K562 (cell line): ENCODE measurements around the gene PDE6H. TPM values are rescaled to one million over a fixed set of nuclear protein-coding genes. Genes with fewer than 3 reads are reported as not detected.

ENCODE experiments used
- ATAC-seq: fragments of 200-7000 bp; cut with Tn5 transposase; 3 replicates; pipeline ENCODE4 v1.9.1; 2020; ENCODE audit warnings: moderate library complexity
- BruUV-seq: library from RNA; stranded (reverse); fragments of 400-500 nt; replicated peaks from 2 replicates; lab custom pipeline; 2021; lab: Mats Ljungman, UMichigan
- CTCF ChIA-PET: fragments of 300-600 bp; formaldehyde crosslinking; extraction: SDS; loops from one replicate; lab custom pipeline; 2021; ENCODE audit warnings: low intra/inter-chr PET ratio; lab: Yijun Ruan, JAX
- POLR2A ChIA-PET: fragments of 300-600, 350-650 bp; sonication (Branson Sonifier 250); formaldehyde crosslinking; extraction: SDS; loops from one replicate; lab custom pipeline; 2021; ENCODE audit warnings: antibody characterized with exemption, inconsistent platforms; lab: Yijun Ruan, JAX
- DNase-seq, 4 experiments: peaks; one replicate each; pipeline versions ENCODE4 v3.0.0 to v3.0.0-alpha.2; 2011 to 2018; ENCODE audit warnings: low spot score in 3 of 4, mixed read lengths in 3 of 4; ENCODE audit errors: extremely low read depth in 1 of 4
- FAIRE-seq: peaks from 2 replicates; lab custom pipeline; 2011; peaks lifted over from hg19 to GRCh38; lab: Jason Lieb, UNC
- H2AFZ ChIP-seq: 2 replicates; pipeline ENCODE4 v1.6.0; 2011; ENCODE audit warnings: low read depth, low read length, control low read depth, inconsistent platforms
- H3K27ac ChIP-seq: fragments of 200-600 bp; 3 replicates; pipeline ENCODE4 v1.8.0; 2011; ENCODE audit warnings: low read depth, mild to moderate bottlenecking, control low read depth, inconsistent platforms, low read length, moderate library complexity, mixed read lengths; ENCODE audit errors: extremely low read depth
- H3K27me3 ChIP-seq, 2 experiments: fragments of 300-600 bp in 1 of 2; 2 replicates in 1 of 2; 3 replicates in 1 of 2; pipeline versions ENCODE4 v1.6.0 to v1.8.0; 2011; ENCODE audit warnings: inconsistent platforms in 2 of 2, low read length in 2 of 2, mild to moderate bottlenecking in 1 of 2, mixed read lengths in 1 of 2, moderate library complexity in 1 of 2; ENCODE audit not compliant: control insufficient read depth in 2 of 2, insufficient read depth in 2 of 2
- H3K36me3 ChIP-seq: fragments of 300-600 bp; 3 replicates; pipeline ENCODE4 v1.8.0; 2011; ENCODE audit warnings: mild to moderate bottlenecking, low read length, inconsistent platforms; ENCODE audit not compliant: control insufficient read depth, insufficient read depth
- H3K4me1 ChIP-seq, 2 experiments: fragments of 200-600 bp in 1 of 2; replicated peaks in 1 of 2; 2 replicates in 1 of 2; 3 replicates in 1 of 2; pipeline versions ENCODE4 v1.5.1 to v1.8.0; 2011; ENCODE audit warnings: inconsistent platforms in 2 of 2, low read length in 2 of 2, mild to moderate bottlenecking in 1 of 2, mixed read lengths in 1 of 2, moderate library complexity in 1 of 2; ENCODE audit not compliant: control insufficient read depth in 2 of 2, insufficient read depth in 2 of 2
- H3K4me2 ChIP-seq: 2 replicates; pipeline ENCODE4 v1.6.1; 2011; ENCODE audit warnings: low read length, control low read depth, inconsistent platforms, mixed read lengths; ENCODE audit not compliant: insufficient read depth
- H3K4me3 ChIP-seq: fragments of 200-600 bp; sonication (generic), shearing (Covaris generic); 2 replicates; pipeline ENCODE4 v1.5.1; 2016; ENCODE audit warnings: control low read depth, inconsistent platforms
- H3K79me2 ChIP-seq: fragments of 200-600 bp; 3 replicates; pipeline ENCODE4 v1.8.0; 2011; ENCODE audit warnings: low read length, inconsistent platforms; ENCODE audit not compliant: control insufficient read depth, insufficient read depth
- H3K9ac ChIP-seq, 2 experiments: 2 replicates each; pipeline versions ENCODE4 v1.6.0 to v1.6.1; 2011; ENCODE audit warnings: low read depth in 2 of 2, low read length in 2 of 2, control low read depth in 1 of 2, inconsistent platforms in 1 of 2, mild to moderate bottlenecking in 1 of 2, mixed read lengths in 1 of 2; ENCODE audit not compliant: insufficient read depth in 1 of 2
- H3K9me1 ChIP-seq: one replicate; pipeline ENCODE4 v1.6.0; 2011; ENCODE audit warnings: inconsistent platforms, mild to moderate bottlenecking, low read length, moderate library complexity; ENCODE audit not compliant: control insufficient read depth, insufficient read depth
- H3K9me3 ChIP-seq: replicated peaks from 2 replicates; pipeline ENCODE4 v1.5.1; 2011; ENCODE audit warnings: low read depth, low read length, inconsistent platforms; ENCODE audit not compliant: control insufficient read depth, insufficient read depth
- H4K20me1 ChIP-seq: replicated peaks from 2 replicates; pipeline ENCODE4 v1.6.1; 2011; ENCODE audit warnings: low read length, inconsistent platforms, mixed read lengths; ENCODE audit not compliant: control insufficient read depth, insufficient read depth
- ADNP ChIP-seq: fragments of 200-800 bp; sonication (Bioruptor generic); IDR thresholded peaks from 2 replicates; pipeline ENCODE4 v1.6.1; 2016; ENCODE audit warnings: missing genetic modification characterization, missing compliant biosample characterization
- CBFA2T2 ChIP-seq: fragments of 450-650 bp; conservative IDR thresholded peaks from 2 replicates; pipeline ENCODE4 v1.6.1; 2017; ENCODE audit warnings: mild to moderate bottlenecking
- CTBP1 ChIP-seq: fragments of 450-650 bp; IDR thresholded peaks from 2 replicates; pipeline ENCODE4 v1.6.1; 2016; ENCODE audit warnings: borderline replicate concordance
- FOXA3 ChIP-seq, 2 experiments: fragments of 450-650 bp in 1 of 2; sonication (generic) in 1 of 2; formaldehyde crosslinking; IDR thresholded peaks in 1 of 2; conservative IDR thresholded peaks in 1 of 2; 2 replicates each; pipeline versions ENCODE4 v1.4.0 to v1.8.0; 2020 to 2022; ENCODE audit warnings: mild to moderate bottlenecking in 2 of 2, missing genetic modification reagents in 1 of 2
- FUS ChIP-seq: fragments of 200-400 bp; formaldehyde crosslinking; optimal IDR thresholded peaks from 2 replicates; pipeline ENCODE3; 2017; ENCODE audit warnings: low read depth, low read length
- HLTF ChIP-seq: fragments of 450-650 bp; IDR thresholded peaks from 2 replicates; pipeline ENCODE4 v1.6.1; 2016
- JUND ChIP-seq, 2 experiments: IDR thresholded peaks; 2 replicates in 1 of 2; 3 replicates in 1 of 2; pipeline ENCODE4 v1.6.1; 2011; ENCODE audit warnings: borderline replicate concordance in 2 of 2, low read depth in 2 of 2, low read length in 2 of 2, improper control_type of control experiment in 1 of 2, missing biosample characterization in 1 of 2, missing genetic modification characterization in 1 of 2, missing genetic modification reagents in 1 of 2
- MYC ChIP-seq, 2 experiments: fragments of 250-450 bp in 1 of 2; sonication (Bioruptor Pico) in 1 of 2; IDR thresholded peaks; 2 replicates each; pipeline versions ENCODE4 v1.5.1 to v1.6.1; 2012 to 2021; ENCODE audit warnings: low read depth in 2 of 2, borderline replicate concordance in 1 of 2, improper control_type of control experiment in 1 of 2, low read length in 1 of 2, mild to moderate bottlenecking in 1 of 2, moderate library complexity in 1 of 2
- SLC30A9 ChIP-seq: fragments of 250-450 bp; sonication (Bioruptor Pico); IDR thresholded peaks from 2 replicates; pipeline ENCODE4 v1.8.0; 2022; ENCODE audit warnings: mild to moderate bottlenecking, moderate library complexity
- ZNF253 ChIP-seq: fragments of 250-450 bp; sonication (Bioruptor Pico); conservative IDR thresholded peaks from 2 replicates; pipeline ENCODE4 v1.6.1; 2021; ENCODE audit warnings: mild to moderate bottlenecking
- WGBS: fragments of 100-300 bp; shearing (Covaris generic); methylation state at CpG from one replicate; pipeline ENCODE4 v1.1.6; 2016; ENCODE audit warnings: low coverage, mixed read lengths; ENCODE audit not compliant: insufficient coverage; ENCODE audit errors: missing lambda C conversion rate; 5-methylcytosine and 5-hydroxymethylcytosine counted together
- in situ Hi-C: fragments of 300-500 bp; cut with MboI; formaldehyde crosslinking; loops from 4 replicates; pipeline ENCODE4 v1.15.0; 2018; ENCODE audit warnings: inconsistent platforms, mixed read lengths
- intact Hi-C: fragments of 100-400 bp; cut with micrococcal nuclease; formaldehyde crosslinking; loops from 2 replicates; pipeline ENCODE4 v1.14.2; 2022
- polyA plus RNA-seq, 8 experiments: library from polyadenylated mRNA; depleted of rRNA in 4 of 8; stranded (reverse) in 5 of 8; unstranded in 3 of 8; fragments of >200 nt; fragmentation: Nextera tagmentation in 2 of 8; fragmentation: Illumina TruSeq in 1 of 8; extraction: Ambion mirVana in 2 of 8; extraction: Trizol in 1 of 8; gene quantifications; 2 replicates each; pipeline versions ENCODE4 v1.2.1 to v1.2.3, GENCODE V29; 2011 to 2014; ENCODE audit warnings: inconsistent platforms in 1 of 8, missing spikeins in 1 of 8
- total RNA-seq, 7 experiments: library from RNA; depleted of rRNA in 6 of 7; stranded (reverse); fragments of >200 nt in 6 of 7; fragmentation: Illumina TruSeq in 2 of 7; extraction: Trizol in 2 of 7; gene quantifications; 2 replicates each; pipeline versions ENCODE4 v1.2.1 to v1.2.3, GENCODE V29; 2011 to 2021; ENCODE audit warnings: low replicate concordance in 1 of 7
- TF ChIP-seq, protein P1 (sequence below): fragments of 450-650 bp; IDR thresholded peaks from 2 replicates; pipeline ENCODE4 v1.7.0; 2016; ENCODE audit warnings: borderline replicate concordance
- TF ChIP-seq, protein P2 (sequence below): fragments of 450-650 bp; formaldehyde crosslinking; IDR thresholded peaks from 2 replicates; pipeline ENCODE4 v1.4.0; 2020; ENCODE audit warnings: mild to moderate bottlenecking, moderate library complexity
- TF ChIP-seq, protein P3 (sequence below): IDR thresholded peaks from 2 replicates; pipeline ENCODE4 v1.6.1; 2011; ENCODE audit not compliant: insufficient read length; ENCODE audit errors: extremely low read depth
- TF ChIP-seq, protein P4 (sequence below): fragments of 250-450 bp; sonication (Bioruptor Pico); IDR thresholded peaks from 2 replicates; pipeline ENCODE4 v1.4.0; 2020; ENCODE audit warnings: mild to moderate bottlenecking, moderate library complexity

PDE6H gene
- total and polyA plus RNA-seq, 9 of the 15 experiments (the other 6 are each of a cell fraction or from before 2014, with no cell fraction given): 0.15 TPM; not detected in 8

DNA sequence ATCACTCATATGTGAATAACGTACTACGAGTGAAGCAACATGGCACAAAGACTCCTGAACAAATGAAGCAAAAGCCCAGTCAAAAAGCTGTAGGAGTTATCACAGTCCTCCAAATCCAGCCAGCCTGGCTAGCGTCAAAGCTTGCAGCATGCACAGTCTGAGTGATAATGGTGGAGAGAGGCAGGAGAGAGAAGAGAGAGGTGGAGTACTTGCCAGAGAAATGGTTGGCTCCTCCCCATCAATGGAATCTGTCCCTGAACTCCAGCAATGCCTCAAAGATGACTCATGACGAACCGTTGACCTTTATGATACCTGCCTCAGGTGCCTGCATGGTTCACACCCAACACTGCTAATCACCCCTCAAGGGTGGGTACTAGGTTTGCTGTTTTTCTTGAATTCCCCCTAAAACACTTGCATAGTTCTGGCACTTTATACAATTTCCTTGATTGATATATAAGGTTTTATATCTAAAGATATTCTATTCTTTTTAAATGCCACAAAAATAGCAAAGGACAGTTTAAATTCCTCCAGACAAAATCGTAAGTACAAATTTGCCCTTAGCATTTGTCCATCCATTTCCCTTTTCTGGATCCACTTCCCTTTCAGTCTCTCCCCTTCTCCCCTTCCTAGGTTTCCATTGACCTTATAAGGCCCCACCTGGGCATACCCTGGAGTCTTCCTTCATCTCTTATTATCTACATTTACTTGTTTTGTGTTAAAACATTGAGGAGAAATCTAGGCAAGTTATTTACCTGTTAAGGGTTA is 21.7 kb upstream of the PDE6H start (continued):
- TF ChIP-seq, protein P1, sequence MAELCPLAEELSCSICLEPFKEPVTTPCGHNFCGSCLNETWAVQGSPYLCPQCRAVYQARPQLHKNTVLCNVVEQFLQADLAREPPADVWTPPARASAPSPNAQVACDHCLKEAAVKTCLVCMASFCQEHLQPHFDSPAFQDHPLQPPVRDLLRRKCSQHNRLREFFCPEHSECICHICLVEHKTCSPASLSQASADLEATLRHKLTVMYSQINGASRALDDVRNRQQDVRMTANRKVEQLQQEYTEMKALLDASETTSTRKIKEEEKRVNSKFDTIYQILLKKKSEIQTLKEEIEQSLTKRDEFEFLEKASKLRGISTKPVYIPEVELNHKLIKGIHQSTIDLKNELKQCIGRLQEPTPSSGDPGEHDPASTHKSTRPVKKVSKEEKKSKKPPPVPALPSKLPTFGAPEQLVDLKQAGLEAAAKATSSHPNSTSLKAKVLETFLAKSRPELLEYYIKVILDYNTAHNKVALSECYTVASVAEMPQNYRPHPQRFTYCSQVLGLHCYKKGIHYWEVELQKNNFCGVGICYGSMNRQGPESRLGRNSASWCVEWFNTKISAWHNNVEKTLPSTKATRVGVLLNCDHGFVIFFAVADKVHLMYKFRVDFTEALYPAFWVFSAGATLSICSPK: no peak
- TF ChIP-seq, protein P2, sequence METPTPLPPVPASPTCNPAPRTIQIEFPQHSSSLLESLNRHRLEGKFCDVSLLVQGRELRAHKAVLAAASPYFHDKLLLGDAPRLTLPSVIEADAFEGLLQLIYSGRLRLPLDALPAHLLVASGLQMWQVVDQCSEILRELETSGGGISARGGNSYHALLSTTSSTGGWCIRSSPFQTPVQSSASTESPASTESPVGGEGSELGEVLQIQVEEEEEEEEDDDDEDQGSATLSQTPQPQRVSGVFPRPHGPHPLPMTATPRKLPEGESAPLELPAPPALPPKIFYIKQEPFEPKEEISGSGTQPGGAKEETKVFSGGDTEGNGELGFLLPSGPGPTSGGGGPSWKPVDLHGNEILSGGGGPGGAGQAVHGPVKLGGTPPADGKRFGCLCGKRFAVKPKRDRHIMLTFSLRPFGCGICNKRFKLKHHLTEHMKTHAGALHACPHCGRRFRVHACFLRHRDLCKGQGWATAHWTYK: no peak
- TF ChIP-seq, protein P3, sequence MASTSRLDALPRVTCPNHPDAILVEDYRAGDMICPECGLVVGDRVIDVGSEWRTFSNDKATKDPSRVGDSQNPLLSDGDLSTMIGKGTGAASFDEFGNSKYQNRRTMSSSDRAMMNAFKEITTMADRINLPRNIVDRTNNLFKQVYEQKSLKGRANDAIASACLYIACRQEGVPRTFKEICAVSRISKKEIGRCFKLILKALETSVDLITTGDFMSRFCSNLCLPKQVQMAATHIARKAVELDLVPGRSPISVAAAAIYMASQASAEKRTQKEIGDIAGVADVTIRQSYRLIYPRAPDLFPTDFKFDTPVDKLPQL: no peak

DNA sequence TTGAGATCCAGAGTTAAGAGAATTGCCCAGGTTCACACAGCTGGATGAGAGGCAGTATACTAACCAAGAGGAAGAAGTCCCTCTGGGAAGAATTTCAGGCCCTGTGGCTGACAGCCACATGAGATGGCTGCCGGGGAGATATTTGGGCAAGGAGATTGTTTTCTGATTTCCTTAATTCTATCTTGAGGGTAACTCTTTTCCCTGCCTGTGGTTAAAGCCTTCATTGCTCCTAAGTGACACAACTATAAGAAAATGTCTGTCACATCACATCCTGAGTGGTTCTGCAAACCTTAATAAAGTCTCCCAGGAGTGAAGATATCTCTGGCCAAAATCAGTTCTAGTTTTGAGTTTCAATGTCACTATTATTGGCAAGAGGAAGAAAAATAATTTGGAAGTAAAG is 21.0 kb upstream of the PDE6H start:
- H3K9me3 ChIP-seq: no peaks in the 10 kb centered on the region
- FAIRE-seq (no peak), DNase-seq (no peak), ATAC-seq (no peak)
- no peaks in the 10 kb centered on the region for H3K79me2 ChIP-seq
- H3K4me3 ChIP-seq: no peak overlapping the region
- 73% methylated on average over 1 of the region's 1 CpG for WGBS
- no peaks in the 10 kb centered on the region for H4K20me1 ChIP-seq
- peaks cover 21% of the 10 kb centered on the region; the same call in 1 of the 3 replicates for H3K36me3 ChIP-seq
- in situ Hi-C loops: loop anchor here (25.0 kb wide), 1 partner anchor 740 kb away; no protein-coding TSS in a partner anchor
- POLR2A ChIA-PET: no interaction called here
- no peak overlapping the region for H3K9ac ChIP-seq
- H3K9me1 ChIP-seq: no peaks in the 10 kb centered on the region
- intact Hi-C loops: no loop called here
- H3K4me1 ChIP-seq: no peaks in the 10 kb centered on the region; a peak in 2 of 5 replicates
- BruUV-seq: no TSS peak
- H3K27ac ChIP-seq: no peak overlapping the region
- CTCF ChIA-PET: no interaction called here
- no peak overlapping the region for H3K4me2 ChIP-seq
- no peak overlapping the region for H2AFZ ChIP-seq
- no peaks in the 10 kb centered on the region for H3K27me3 ChIP-seq
- TF ChIP-seq MYC (IDR thresholded peaks at IDR 0.05; ENCODE audit: low read depth, low read length): no peak
- no peak for TF ChIP-seq MYC (CRISPR knock-in tag; IDR thresholded peaks at IDR 0.05; ENCODE audit: borderline replicate concordance, low read depth)
- TF ChIP-seq ZNF253 (CRISPR knock-in tag): no peak
- no peak for TF ChIP-seq ADNP (tag)
- no peak for TF ChIP-seq FUS
- no peak for TF ChIP-seq JUND (IDR thresholded peaks at IDR 0.05; ENCODE audit: borderline replicate concordance, low read depth, low read length)
- no peak for TF ChIP-seq JUND (tag; IDR thresholded peaks at IDR 0.05; ENCODE audit: borderline replicate concordance, low read depth, low read length)
- TF ChIP-seq FOXA3 (CRISPR knock-in tag; conservative IDR thresholded peaks at IDR 0.05 in 1 of 2, IDR thresholded peaks at IDR 0.05 in 1 of 2): no peak
- TF ChIP-seq, protein P4, sequence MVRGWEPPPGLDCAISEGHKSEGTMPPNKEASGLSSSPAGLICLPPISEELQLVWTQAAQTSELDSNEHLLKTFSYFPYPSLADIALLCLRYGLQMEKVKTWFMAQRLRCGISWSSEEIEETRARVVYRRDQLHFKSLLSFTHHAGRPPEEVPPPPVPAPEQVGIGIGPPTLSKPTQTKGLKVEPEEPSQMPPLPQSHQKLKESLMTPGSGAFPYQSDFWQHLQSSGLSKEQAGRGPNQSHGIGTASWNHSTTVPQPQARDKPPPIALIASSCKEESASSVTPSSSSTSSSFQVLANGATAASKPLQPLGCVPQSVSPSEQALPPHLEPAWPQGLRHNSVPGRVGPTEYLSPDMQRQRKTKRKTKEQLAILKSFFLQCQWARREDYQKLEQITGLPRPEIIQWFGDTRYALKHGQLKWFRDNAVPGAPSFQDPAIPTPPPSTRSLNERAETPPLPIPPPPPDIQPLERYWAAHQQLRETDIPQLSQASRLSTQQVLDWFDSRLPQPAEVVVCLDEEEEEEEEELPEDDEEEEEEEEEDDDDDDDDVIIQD (CRISPR knock-in tag): no peak
- TF ChIP-seq CTBP1: no peak
- no peak for TF ChIP-seq HLTF
- no peak for TF ChIP-seq CBFA2T2
- no peak for TF ChIP-seq SLC30A9 (CRISPR knock-in tag)
